ENCODE results near the gene NUB1.

Gene NUB1

GRCh38 chr7:151334628-151335027, 7.0 kb upstream of the NUB1 start:
- Histone ChIP-seq H3K9ac (ENCODE audit: low read depth, low read length) (no peak overlapping the region), H3K27ac (ENCODE audit: low read depth, low read length) (no peak overlapping the region), H3K4me3 (ENCODE audit: low read depth, low read length) (no peak overlapping the region), H3K27me3 (ENCODE audit: control insufficient read depth, insufficient read depth, low read length) (no peaks in the 10 kb centered on the region), H3K9me3 (ENCODE audit: control insufficient read depth, insufficient read depth, low read length) (no peaks in the 10 kb centered on the region), H3K4me1 (ENCODE audit: control insufficient read depth, insufficient read depth, low read length) (0 out of 2 replicates have a peak, but pooled peaks cover 5% of the 10 kb centered on the region), H3K36me3 (ENCODE audit: control insufficient read depth, insufficient read depth, low read length) (no peaks in the 10 kb centered on the region)

GRCh38 chr7:151336027-151336708, 5.4 kb upstream of the NUB1 start:
- Histone ChIP-seq H3K4me1 (ENCODE audit: control insufficient read depth, insufficient read depth, low read length) (0 out of 2 replicates have a peak, but pooled peaks cover 5% of the 10 kb centered on the region), H3K4me3 (ENCODE audit: low read depth, low read length) (no peak overlapping the region), H3K9ac (ENCODE audit: low read depth, low read length) (no peak overlapping the region), H3K36me3 (ENCODE audit: control insufficient read depth, insufficient read depth, low read length) (no peaks in the 10 kb centered on the region), H3K9me3 (ENCODE audit: control insufficient read depth, insufficient read depth, low read length) (no peaks in the 10 kb centered on the region), H3K27ac (ENCODE audit: low read depth, low read length) (no peak overlapping the region), H3K27me3 (ENCODE audit: control insufficient read depth, insufficient read depth, low read length) (no peaks in the 10 kb centered on the region)

GRCh38 chr7:151337346-151337745, 4.3 kb upstream of the NUB1 start:
- no peak overlapping the region for H3K4me3 ChIP-seq (ENCODE audit: low read depth, low read length)
- 0 out of 2 replicates have a peak, but pooled peaks cover 3% of the 10 kb centered on the region for H3K4me1 ChIP-seq (ENCODE audit: control insufficient read depth, insufficient read depth, low read length)
- no peak overlapping the region for H3K9ac ChIP-seq (ENCODE audit: low read depth, low read length)
- no peak overlapping the region for H3K27ac ChIP-seq (ENCODE audit: low read depth, low read length)
- no peaks in the 10 kb centered on the region for H3K36me3 ChIP-seq (ENCODE audit: control insufficient read depth, insufficient read depth, low read length)
- H3K27me3 ChIP-seq (ENCODE audit: control insufficient read depth, insufficient read depth, low read length) = no peaks in the 10 kb centered on the region
- H3K9me3 ChIP-seq (ENCODE audit: control insufficient read depth, insufficient read depth, low read length) = no peaks in the 10 kb centered on the region

GRCh38 chr7:151338809-151339208, 2.8 kb upstream of the NUB1 start:
- H3K27ac ChIP-seq (ENCODE audit: low read depth, low read length) = no peak overlapping the region
- H3K4me3 ChIP-seq (ENCODE audit: low read depth, low read length) = no peak overlapping the region
- H3K36me3 ChIP-seq (ENCODE audit: control insufficient read depth, insufficient read depth, low read length) = no peaks in the 10 kb centered on the region
- 0 out of 2 replicates have a peak, but pooled peaks cover 3% of the 10 kb centered on the region for H3K4me1 ChIP-seq (ENCODE audit: control insufficient read depth, insufficient read depth, low read length)
- H3K9ac ChIP-seq (ENCODE audit: low read depth, low read length) = no peak overlapping the region
- no peaks in the 10 kb centered on the region for H3K27me3 ChIP-seq (ENCODE audit: control insufficient read depth, insufficient read depth, low read length)
- H3K9me3 ChIP-seq (ENCODE audit: control insufficient read depth, insufficient read depth, low read length) = no peaks in the 10 kb centered on the region

- H3K9ac ChIP-seq (ENCODE audit: low read depth, low read length) = no peak overlapping the region
- H3K4me1 ChIP-seq (ENCODE audit: control insufficient read depth, insufficient read depth, low read length) = 0 out of 2 replicates have a peak, but pooled peaks cover 3% of the 10 kb centered on the region
- no peak overlapping the region for H3K27ac ChIP-seq (ENCODE audit: low read depth, low read length)
- no peaks in the 10 kb centered on the region for H3K27me3 ChIP-seq (ENCODE audit: control insufficient read depth, insufficient read depth, low read length)
- no peaks in the 10 kb centered on the region for H3K9me3 ChIP-seq (ENCODE audit: control insufficient read depth, insufficient read depth, low read length)
- no peaks in the 10 kb centered on the region for H3K36me3 ChIP-seq (ENCODE audit: control insufficient read depth, insufficient read depth, low read length)
- no peak overlapping the region for H3K4me3 ChIP-seq (ENCODE audit: low read depth, low read length)
These were observed 1.8 kb upstream of the NUB1 start for GRCh38 chr7:151339651-151340382.

- Histone ChIP-seq H3K9me3 (ENCODE audit: control insufficient read depth, insufficient read depth, low read length) (no peaks in the 10 kb centered on the region), H3K4me1 (ENCODE audit: control insufficient read depth, insufficient read depth, low read length) (0 out of 2 replicates have a peak, but pooled peaks cover 3% of the 10 kb centered on the region), H3K36me3 (ENCODE audit: control insufficient read depth, insufficient read depth, low read length) (peaks cover 9% of the 10 kb centered on the region), H3K27ac (ENCODE audit: low read depth, low read length) (no peak overlapping the region), H3K27me3 (ENCODE audit: control insufficient read depth, insufficient read depth, low read length) (no peaks in the 10 kb centered on the region), H3K4me3 (ENCODE audit: low read depth, low read length) (peak overlapping the region; percentile 68), H3K9ac (ENCODE audit: low read depth, low read length) (peak overlapping the region; percentile 32; the same call in 1 of the 2 replicates)
These were observed 737 bp upstream of the NUB1 start for GRCh38 chr7:151340794-151341356.

- peaks cover 19% of the 10 kb centered on the region for H3K36me3 ChIP-seq (ENCODE audit: control insufficient read depth, insufficient read depth, low read length)
- no peak overlapping the region for H3K27ac ChIP-seq (ENCODE audit: low read depth, low read length)
- 0 out of 2 replicates have a peak, but pooled peaks cover 3% of the 10 kb centered on the region for H3K4me1 ChIP-seq (ENCODE audit: control insufficient read depth, insufficient read depth, low read length)
- no peaks in the 10 kb centered on the region for H3K27me3 ChIP-seq (ENCODE audit: control insufficient read depth, insufficient read depth, low read length)
- H3K9me3 ChIP-seq (ENCODE audit: control insufficient read depth, insufficient read depth, low read length) = no peaks in the 10 kb centered on the region
- peak overlapping the region; percentile 66; the same call in 1 of the 2 replicates for H3K9ac ChIP-seq (ENCODE audit: low read depth, low read length)
- peak overlapping the region; percentile 75 for H3K4me3 ChIP-seq (ENCODE audit: low read depth, low read length)
These were observed 562 bp downstream of the NUB1 start for GRCh38 chr7:151342102-151342646.

GRCh38 chr7:151342811-151343210, 1.2 kb downstream of the NUB1 start:
- Histone ChIP-seq H3K36me3 (ENCODE audit: control insufficient read depth, insufficient read depth, low read length) (peaks cover 19% of the 10 kb centered on the region), H3K4me1 (ENCODE audit: control insufficient read depth, insufficient read depth, low read length) (0 out of 2 replicates have a peak, but pooled peaks cover 3% of the 10 kb centered on the region), H3K27ac (ENCODE audit: low read depth, low read length) (no peak overlapping the region), H3K9me3 (ENCODE audit: control insufficient read depth, insufficient read depth, low read length) (no peaks in the 10 kb centered on the region), H3K4me3 (ENCODE audit: low read depth, low read length) (peak overlapping the region; percentile 75; the same call in 1 of the 2 replicates), H3K27me3 (ENCODE audit: control insufficient read depth, insufficient read depth, low read length) (no peaks in the 10 kb centered on the region), H3K9ac (ENCODE audit: low read depth, low read length) (no peak overlapping the region)

GRCh38 chr7:151343516-151343915, 1.9 kb downstream of the NUB1 start:
- Histone ChIP-seq H3K27me3 (ENCODE audit: control insufficient read depth, insufficient read depth, low read length) (no peaks in the 10 kb centered on the region), H3K4me1 (ENCODE audit: control insufficient read depth, insufficient read depth, low read length) (0 out of 2 replicates have a peak, but pooled peaks cover 3% of the 10 kb centered on the region), H3K9ac (ENCODE audit: low read depth, low read length) (no peak overlapping the region), H3K27ac (ENCODE audit: low read depth, low read length) (no peak overlapping the region), H3K9me3 (ENCODE audit: control insufficient read depth, insufficient read depth, low read length) (no peaks in the 10 kb centered on the region), H3K4me3 (ENCODE audit: low read depth, low read length) (no peak overlapping the region), H3K36me3 (ENCODE audit: control insufficient read depth, insufficient read depth, low read length) (peaks cover 19% of the 10 kb centered on the region)

- Histone ChIP-seq H3K27me3 (ENCODE audit: control insufficient read depth, insufficient read depth, low read length) (no peaks in the 10 kb centered on the region), H3K4me3 (ENCODE audit: low read depth, low read length) (no peak overlapping the region), H3K36me3 (ENCODE audit: control insufficient read depth, insufficient read depth, low read length) (peaks cover 24% of the 10 kb centered on the region), H3K27ac (ENCODE audit: low read depth, low read length) (no peak overlapping the region), H3K4me1 (ENCODE audit: control insufficient read depth, insufficient read depth, low read length) (0 out of 2 replicates have a peak, but pooled peaks cover 3% of the 10 kb centered on the region), H3K9ac (ENCODE audit: low read depth, low read length) (no peak overlapping the region), H3K9me3 (ENCODE audit: control insufficient read depth, insufficient read depth, low read length) (no peaks in the 10 kb centered on the region)
These were observed 4.2 kb downstream of the NUB1 start for GRCh38 chr7:151345576-151346469.

Measured in HUES48 (cell line).